ENCODE results near the gene ARHGEF37.

DNA sequence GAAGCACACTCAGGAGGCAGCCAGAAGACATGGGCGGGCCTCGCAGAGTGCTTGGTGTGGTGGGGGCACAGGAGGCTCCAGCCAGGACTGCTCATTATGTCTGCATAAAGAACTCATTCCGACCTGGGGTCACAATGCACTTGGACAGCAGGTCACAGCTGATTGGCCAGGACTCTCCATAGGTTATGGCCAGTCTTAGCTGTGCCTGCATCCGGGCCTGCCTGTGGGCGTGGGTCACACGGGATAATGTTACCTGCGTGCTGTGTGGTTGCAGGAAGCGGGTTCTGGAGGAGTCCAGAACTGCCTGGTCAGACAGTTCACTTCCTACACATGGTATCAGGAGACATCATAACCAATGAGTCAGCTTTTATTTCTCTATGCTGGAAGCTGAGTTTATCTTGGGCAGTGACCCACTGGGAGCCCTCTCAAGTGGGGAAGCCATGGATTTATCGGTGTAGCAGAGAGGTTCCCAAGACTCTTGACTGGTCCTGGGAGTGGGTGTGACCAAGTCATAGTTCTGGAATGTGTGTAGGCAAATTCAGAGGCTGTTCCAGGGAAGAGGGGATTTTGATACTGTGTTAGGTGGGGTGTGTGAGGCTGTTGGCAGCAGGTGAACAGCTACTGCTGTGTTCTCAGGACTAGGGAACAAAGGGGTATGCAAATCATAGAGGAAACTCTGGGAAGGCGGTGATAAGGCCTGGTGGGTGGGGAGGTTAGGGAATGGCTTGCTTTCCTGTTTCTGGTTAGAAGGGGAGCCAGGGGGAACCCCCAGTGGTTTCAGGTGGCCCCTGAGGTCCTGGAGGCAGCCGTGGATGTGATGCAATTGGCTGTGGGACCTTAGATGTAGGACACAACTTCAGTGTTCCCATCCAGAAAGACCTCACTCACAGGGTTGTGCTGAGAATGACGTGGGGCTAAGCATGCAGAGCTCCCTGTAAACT, 51.3 kb downstream of the ARHGEF37 start:
- TF ChIP-seq, protein P1, sequence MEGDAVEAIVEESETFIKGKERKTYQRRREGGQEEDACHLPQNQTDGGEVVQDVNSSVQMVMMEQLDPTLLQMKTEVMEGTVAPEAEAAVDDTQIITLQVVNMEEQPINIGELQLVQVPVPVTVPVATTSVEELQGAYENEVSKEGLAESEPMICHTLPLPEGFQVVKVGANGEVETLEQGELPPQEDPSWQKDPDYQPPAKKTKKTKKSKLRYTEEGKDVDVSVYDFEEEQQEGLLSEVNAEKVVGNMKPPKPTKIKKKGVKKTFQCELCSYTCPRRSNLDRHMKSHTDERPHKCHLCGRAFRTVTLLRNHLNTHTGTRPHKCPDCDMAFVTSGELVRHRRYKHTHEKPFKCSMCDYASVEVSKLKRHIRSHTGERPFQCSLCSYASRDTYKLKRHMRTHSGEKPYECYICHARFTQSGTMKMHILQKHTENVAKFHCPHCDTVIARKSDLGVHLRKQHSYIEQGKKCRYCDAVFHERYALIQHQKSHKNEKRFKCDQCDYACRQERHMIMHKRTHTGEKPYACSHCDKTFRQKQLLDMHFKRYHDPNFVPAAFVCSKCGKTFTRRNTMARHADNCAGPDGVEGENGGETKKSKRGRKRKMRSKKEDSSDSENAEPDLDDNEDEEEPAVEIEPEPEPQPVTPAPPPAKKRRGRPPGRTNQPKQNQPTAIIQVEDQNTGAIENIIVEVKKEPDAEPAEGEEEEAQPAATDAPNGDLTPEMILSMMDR (conservative IDR thresholded peaks at IDR 0.05 in 1 of 2, IDR thresholded peaks at IDR 0.05 in 1 of 2; ENCODE audit: low read depth in 1 of 2, low read length in 2 of 2) = no peak
- TF ChIP-seq EZH2 (IDR thresholded peaks at IDR 0.05; ENCODE audit: low read length, missing control alignments) = no peak

Data from fibroblast of lung (primary cell).